ENCODE results near the gene NUP214.
"Not testable (repeated sequence)": the region's sequence is repeated elsewhere in the genome, so short reads cannot be mapped to it uniquely, and the experiment has no call there.

The NUP214 gene

DNA sequence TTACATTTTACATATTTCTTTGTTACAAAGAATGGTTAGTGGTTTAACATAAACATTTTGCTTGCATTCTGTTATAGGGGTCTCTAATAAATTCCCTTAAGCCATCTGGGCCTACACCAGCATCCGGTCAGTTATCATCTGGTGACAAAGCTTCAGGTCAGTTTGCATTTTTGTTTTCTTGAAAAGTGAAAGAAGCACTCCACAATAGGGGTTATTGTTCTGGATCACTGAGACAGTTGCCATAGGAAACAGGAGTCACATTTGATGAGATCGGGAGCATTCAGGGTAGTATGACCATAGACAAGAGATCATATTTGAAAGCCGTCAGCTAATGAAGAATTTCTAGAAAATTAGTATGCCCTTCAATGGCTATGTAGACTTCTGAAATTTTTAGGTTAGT lies 63.6 kb downstream of the NUP214 start:
- Histone ChIP-seq H3K4me3 (replicated peaks; ENCODE audit: insufficient read depth, low read length) (no peak overlapping the region), H3K27ac (replicated peaks) (no peak overlapping the region), H3K27me3 (ENCODE audit: insufficient read depth, poor library complexity, severe bottlenecking) (no peaks in the 10 kb centered on the region)
- no peak for DNase-seq (ENCODE audit: low read depth in 1 of 2, low spot score in 1 of 2)
- TF ChIP-seq CTCF (IDR thresholded peaks at IDR 0.05; ENCODE audit: insufficient read depth, low read length) = no peak
- TF ChIP-seq, protein P1, sequence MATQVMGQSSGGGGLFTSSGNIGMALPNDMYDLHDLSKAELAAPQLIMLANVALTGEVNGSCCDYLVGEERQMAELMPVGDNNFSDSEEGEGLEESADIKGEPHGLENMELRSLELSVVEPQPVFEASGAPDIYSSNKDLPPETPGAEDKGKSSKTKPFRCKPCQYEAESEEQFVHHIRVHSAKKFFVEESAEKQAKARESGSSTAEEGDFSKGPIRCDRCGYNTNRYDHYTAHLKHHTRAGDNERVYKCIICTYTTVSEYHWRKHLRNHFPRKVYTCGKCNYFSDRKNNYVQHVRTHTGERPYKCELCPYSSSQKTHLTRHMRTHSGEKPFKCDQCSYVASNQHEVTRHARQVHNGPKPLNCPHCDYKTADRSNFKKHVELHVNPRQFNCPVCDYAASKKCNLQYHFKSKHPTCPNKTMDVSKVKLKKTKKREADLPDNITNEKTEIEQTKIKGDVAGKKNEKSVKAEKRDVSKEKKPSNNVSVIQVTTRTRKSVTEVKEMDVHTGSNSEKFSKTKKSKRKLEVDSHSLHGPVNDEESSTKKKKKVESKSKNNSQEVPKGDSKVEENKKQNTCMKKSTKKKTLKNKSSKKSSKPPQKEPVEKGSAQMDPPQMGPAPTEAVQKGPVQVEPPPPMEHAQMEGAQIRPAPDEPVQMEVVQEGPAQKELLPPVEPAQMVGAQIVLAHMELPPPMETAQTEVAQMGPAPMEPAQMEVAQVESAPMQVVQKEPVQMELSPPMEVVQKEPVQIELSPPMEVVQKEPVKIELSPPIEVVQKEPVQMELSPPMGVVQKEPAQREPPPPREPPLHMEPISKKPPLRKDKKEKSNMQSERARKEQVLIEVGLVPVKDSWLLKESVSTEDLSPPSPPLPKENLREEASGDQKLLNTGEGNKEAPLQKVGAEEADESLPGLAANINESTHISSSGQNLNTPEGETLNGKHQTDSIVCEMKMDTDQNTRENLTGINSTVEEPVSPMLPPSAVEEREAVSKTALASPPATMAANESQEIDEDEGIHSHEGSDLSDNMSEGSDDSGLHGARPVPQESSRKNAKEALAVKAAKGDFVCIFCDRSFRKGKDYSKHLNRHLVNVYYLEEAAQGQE (IDR thresholded peaks at IDR 0.05; ENCODE audit: insufficient replicate concordance, low read depth) = no peak
- TF ChIP-seq POLR2AphosphoS5 (IDR thresholded peaks at IDR 0.05; ENCODE audit: low read depth) = no peak
- no peak for TF ChIP-seq GABPA (IDR thresholded peaks at IDR 0.05; ENCODE audit: low read depth)
- TF ChIP-seq SPI1 (IDR thresholded peaks at IDR 0.05; ENCODE audit: borderline replicate concordance, low read depth) = no peak

GRCh38 chr9:131190191-131190590 lies 64.8 kb downstream of the NUP214 start:
- TF ChIP-seq POLR2AphosphoS5 (IDR thresholded peaks at IDR 0.05; ENCODE audit: low read depth) (no peak), CTCF (IDR thresholded peaks at IDR 0.05; ENCODE audit: insufficient read depth, low read length) (no peak), GABPA (IDR thresholded peaks at IDR 0.05; ENCODE audit: low read depth) (no peak), SPI1 (IDR thresholded peaks at IDR 0.05; ENCODE audit: borderline replicate concordance, low read depth) (no peak)
- TF ChIP-seq, protein P1 (IDR thresholded peaks at IDR 0.05; ENCODE audit: insufficient replicate concordance, low read depth) = no peak

GRCh38 chr9:131191032-131191431 lies 65.6 kb downstream of the NUP214 start:
- H3K4me3 ChIP-seq (replicated peaks; ENCODE audit: insufficient read depth, low read length); H3K27ac ChIP-seq (replicated peaks); H3K27me3 ChIP-seq (ENCODE audit: insufficient read depth, poor library complexity, severe bottlenecking); DNase-seq (ENCODE audit: low read depth in 1 of 2, low spot score in 1 of 2): not testable (repeated sequence)

More at GRCh38 chr9:131190191-131190590, 64.8 kb downstream of the NUP214 start:
- DNase-seq (ENCODE audit: low read depth in 1 of 2, low spot score in 1 of 2) = no peak
- Histone ChIP-seq H3K27ac (replicated peaks) (no peak overlapping the region), H3K4me3 (replicated peaks; ENCODE audit: insufficient read depth, low read length) (no peak overlapping the region), H3K27me3 (ENCODE audit: insufficient read depth, poor library complexity, severe bottlenecking) (no peaks in the 10 kb centered on the region)

- no peak for DNase-seq (ENCODE audit: low read depth in 1 of 2, low spot score in 1 of 2)
- H3K27ac ChIP-seq (replicated peaks) = no peak overlapping the region
- H3K4me3 ChIP-seq (replicated peaks; ENCODE audit: insufficient read depth, low read length) = no peak overlapping the region
- H3K27me3 ChIP-seq (ENCODE audit: insufficient read depth, poor library complexity, severe bottlenecking) = no peaks in the 10 kb centered on the region
- TF ChIP-seq CTCF (IDR thresholded peaks at IDR 0.05; ENCODE audit: insufficient read depth, low read length) (no peak), GABPA (IDR thresholded peaks at IDR 0.05; ENCODE audit: low read depth) (no peak), POLR2AphosphoS5 (IDR thresholded peaks at IDR 0.05; ENCODE audit: low read depth) (no peak), SPI1 (IDR thresholded peaks at IDR 0.05; ENCODE audit: borderline replicate concordance, low read depth) (no peak)
- TF ChIP-seq, protein P1 (IDR thresholded peaks at IDR 0.05; ENCODE audit: insufficient replicate concordance, low read depth) = no peak
These were observed 66.5 kb downstream of the NUP214 start for GRCh38 chr9:131191857-131192256.
